H1 (cell line): ENCODE measurements around the gene SPAG16. TPM values are rescaled to one million over a fixed set of nuclear protein-coding genes. Genes with fewer than 3 reads are reported as not detected.

Experiments used
- FOSL1 ChIP-seq: IDR thresholded peaks from 2 replicates; pipeline ENCODE4 v1.6.1; 2011; ENCODE audit warnings: mild to moderate bottlenecking, low read depth, low read length, moderate library complexity; ENCODE audit not compliant: insufficient read depth
- JUND ChIP-seq: IDR thresholded peaks from 2 replicates; pipeline ENCODE4 v1.6.1; 2011; ENCODE audit warnings: mild to moderate bottlenecking, improper control_type of control experiment, low read length
- POLR2A ChIP-seq, 2 experiments: IDR thresholded peaks; 1 replicate in 1 of 2; 2 replicates in 1 of 2; pipeline ENCODE4 v1.6.1; 2011; ENCODE audit warnings: low read depth in 2 of 2, low read length in 2 of 2, mild to moderate bottlenecking in 2 of 2; ENCODE audit errors: control extremely low read depth in 1 of 2
- RFX5 ChIP-seq: IDR thresholded peaks from 2 replicates; pipeline ENCODE4 v1.6.1; 2011; ENCODE audit warnings: low read depth, low read length, improper control_type of control experiment, borderline replicate concordance
- SIRT6 ChIP-seq: IDR thresholded peaks from one replicate; pipeline ENCODE4 v1.7.1; 2012; ENCODE audit warnings: low read length, inconsistent platforms
- polyA plus RNA-seq, 7 experiments: library from polyadenylated mRNA; depleted of rRNA in 3 of 7; stranded (reverse) in 5 of 7; unstranded in 2 of 7; fragments of >200 nt in 5 of 7; fragments of 200-250 nt in 2 of 7; gene quantifications; 1 replicate in 5 of 7; 2 replicates in 1 of 7; 4 replicates in 1 of 7; pipeline versions ENCODE4 v1.2.1 to v1.2.3, GENCODE V29; 2011 to 2013; ENCODE audit warnings: missing spikeins in 2 of 7, mixed read lengths in 2 of 7
- total RNA-seq: library from RNA; stranded (reverse); fragmentation: NEBNext Ultra II Directional; extraction: Animal tissue kit (Norgen Biotek cat#: 25700); gene quantifications from 2 replicates; pipeline ENCODE4 v1.2.1, GENCODE V29; 2021
- TF ChIP-seq, protein P1 (sequence below): fragments of 300-600 bp; sonication (generic); IDR thresholded peaks from 2 replicates; pipeline ENCODE4 v1.7.1; 2012; ENCODE audit warnings: low read length, moderate library complexity, mild to moderate bottlenecking, inconsistent platforms; ENCODE audit not compliant: insufficient replicate concordance
- TF ChIP-seq, protein P2 (sequence below), 3 experiments: IDR thresholded peaks; 1 replicate in 2 of 3; 2 replicates in 1 of 3; pipeline versions ENCODE4 v1.5.1 to v1.6.1; 2011; ENCODE audit warnings: low read length in 3 of 3, mild to moderate bottlenecking in 3 of 3, inconsistent platforms in 2 of 3, low read depth in 1 of 3, moderate library complexity in 1 of 3; ENCODE audit not compliant: insufficient read depth in 1 of 3; ENCODE audit errors: control extremely low read depth in 1 of 3

The SPAG16 gene
- total and polyA plus RNA-seq, 2 of the 8 experiments (the other 6 are each of a cell fraction or from before 2014, with no cell fraction given) = 6.0 to 14.9 TPM

- TF ChIP-seq, protein P1, sequence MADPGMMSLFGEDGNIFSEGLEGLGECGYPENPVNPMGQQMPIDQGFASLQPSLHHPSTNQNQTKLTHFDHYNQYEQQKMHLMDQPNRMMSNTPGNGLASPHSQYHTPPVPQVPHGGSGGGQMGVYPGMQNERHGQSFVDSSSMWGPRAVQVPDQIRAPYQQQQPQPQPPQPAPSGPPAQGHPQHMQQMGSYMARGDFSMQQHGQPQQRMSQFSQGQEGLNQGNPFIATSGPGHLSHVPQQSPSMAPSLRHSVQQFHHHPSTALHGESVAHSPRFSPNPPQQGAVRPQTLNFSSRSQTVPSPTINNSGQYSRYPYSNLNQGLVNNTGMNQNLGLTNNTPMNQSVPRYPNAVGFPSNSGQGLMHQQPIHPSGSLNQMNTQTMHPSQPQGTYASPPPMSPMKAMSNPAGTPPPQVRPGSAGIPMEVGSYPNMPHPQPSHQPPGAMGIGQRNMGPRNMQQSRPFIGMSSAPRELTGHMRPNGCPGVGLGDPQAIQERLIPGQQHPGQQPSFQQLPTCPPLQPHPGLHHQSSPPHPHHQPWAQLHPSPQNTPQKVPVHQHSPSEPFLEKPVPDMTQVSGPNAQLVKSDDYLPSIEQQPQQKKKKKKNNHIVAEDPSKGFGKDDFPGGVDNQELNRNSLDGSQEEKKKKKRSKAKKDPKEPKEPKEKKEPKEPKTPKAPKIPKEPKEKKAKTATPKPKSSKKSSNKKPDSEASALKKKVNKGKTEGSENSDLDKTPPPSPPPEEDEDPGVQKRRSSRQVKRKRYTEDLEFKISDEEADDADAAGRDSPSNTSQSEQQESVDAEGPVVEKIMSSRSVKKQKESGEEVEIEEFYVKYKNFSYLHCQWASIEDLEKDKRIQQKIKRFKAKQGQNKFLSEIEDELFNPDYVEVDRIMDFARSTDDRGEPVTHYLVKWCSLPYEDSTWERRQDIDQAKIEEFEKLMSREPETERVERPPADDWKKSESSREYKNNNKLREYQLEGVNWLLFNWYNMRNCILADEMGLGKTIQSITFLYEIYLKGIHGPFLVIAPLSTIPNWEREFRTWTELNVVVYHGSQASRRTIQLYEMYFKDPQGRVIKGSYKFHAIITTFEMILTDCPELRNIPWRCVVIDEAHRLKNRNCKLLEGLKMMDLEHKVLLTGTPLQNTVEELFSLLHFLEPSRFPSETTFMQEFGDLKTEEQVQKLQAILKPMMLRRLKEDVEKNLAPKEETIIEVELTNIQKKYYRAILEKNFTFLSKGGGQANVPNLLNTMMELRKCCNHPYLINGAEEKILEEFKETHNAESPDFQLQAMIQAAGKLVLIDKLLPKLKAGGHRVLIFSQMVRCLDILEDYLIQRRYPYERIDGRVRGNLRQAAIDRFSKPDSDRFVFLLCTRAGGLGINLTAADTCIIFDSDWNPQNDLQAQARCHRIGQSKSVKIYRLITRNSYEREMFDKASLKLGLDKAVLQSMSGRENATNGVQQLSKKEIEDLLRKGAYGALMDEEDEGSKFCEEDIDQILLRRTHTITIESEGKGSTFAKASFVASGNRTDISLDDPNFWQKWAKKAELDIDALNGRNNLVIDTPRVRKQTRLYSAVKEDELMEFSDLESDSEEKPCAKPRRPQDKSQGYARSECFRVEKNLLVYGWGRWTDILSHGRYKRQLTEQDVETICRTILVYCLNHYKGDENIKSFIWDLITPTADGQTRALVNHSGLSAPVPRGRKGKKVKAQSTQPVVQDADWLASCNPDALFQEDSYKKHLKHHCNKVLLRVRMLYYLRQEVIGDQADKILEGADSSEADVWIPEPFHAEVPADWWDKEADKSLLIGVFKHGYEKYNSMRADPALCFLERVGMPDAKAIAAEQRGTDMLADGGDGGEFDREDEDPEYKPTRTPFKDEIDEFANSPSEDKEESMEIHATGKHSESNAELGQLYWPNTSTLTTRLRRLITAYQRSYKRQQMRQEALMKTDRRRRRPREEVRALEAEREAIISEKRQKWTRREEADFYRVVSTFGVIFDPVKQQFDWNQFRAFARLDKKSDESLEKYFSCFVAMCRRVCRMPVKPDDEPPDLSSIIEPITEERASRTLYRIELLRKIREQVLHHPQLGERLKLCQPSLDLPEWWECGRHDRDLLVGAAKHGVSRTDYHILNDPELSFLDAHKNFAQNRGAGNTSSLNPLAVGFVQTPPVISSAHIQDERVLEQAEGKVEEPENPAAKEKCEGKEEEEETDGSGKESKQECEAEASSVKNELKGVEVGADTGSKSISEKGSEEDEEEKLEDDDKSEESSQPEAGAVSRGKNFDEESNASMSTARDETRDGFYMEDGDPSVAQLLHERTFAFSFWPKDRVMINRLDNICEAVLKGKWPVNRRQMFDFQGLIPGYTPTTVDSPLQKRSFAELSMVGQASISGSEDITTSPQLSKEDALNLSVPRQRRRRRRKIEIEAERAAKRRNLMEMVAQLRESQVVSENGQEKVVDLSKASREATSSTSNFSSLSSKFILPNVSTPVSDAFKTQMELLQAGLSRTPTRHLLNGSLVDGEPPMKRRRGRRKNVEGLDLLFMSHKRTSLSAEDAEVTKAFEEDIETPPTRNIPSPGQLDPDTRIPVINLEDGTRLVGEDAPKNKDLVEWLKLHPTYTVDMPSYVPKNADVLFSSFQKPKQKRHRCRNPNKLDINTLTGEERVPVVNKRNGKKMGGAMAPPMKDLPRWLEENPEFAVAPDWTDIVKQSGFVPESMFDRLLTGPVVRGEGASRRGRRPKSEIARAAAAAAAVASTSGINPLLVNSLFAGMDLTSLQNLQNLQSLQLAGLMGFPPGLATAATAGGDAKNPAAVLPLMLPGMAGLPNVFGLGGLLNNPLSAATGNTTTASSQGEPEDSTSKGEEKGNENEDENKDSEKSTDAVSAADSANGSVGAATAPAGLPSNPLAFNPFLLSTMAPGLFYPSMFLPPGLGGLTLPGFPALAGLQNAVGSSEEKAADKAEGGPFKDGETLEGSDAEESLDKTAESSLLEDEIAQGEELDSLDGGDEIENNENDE = no peak
- TF ChIP-seq FOSL1 (no peak), RFX5 (no peak), SIRT6 (no peak), POLR2A (IDR thresholded peaks at IDR 0.05; ENCODE audit: control extremely low read depth in 1 of 2, low read depth in 2 of 2, low read length in 2 of 2) (no peak), JUND (no peak)
- TF ChIP-seq, protein P2, sequence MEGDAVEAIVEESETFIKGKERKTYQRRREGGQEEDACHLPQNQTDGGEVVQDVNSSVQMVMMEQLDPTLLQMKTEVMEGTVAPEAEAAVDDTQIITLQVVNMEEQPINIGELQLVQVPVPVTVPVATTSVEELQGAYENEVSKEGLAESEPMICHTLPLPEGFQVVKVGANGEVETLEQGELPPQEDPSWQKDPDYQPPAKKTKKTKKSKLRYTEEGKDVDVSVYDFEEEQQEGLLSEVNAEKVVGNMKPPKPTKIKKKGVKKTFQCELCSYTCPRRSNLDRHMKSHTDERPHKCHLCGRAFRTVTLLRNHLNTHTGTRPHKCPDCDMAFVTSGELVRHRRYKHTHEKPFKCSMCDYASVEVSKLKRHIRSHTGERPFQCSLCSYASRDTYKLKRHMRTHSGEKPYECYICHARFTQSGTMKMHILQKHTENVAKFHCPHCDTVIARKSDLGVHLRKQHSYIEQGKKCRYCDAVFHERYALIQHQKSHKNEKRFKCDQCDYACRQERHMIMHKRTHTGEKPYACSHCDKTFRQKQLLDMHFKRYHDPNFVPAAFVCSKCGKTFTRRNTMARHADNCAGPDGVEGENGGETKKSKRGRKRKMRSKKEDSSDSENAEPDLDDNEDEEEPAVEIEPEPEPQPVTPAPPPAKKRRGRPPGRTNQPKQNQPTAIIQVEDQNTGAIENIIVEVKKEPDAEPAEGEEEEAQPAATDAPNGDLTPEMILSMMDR (IDR thresholded peaks at IDR 0.05; ENCODE audit: control extremely low read depth in 1 of 3, insufficient read depth in 1 of 3, low read depth in 1 of 3, low read length in 3 of 3) = no peak
These were observed 127.5 kb downstream of the SPAG16 start (continued) for GRCh38 chr2:213411582-213412289.
